Nephron progenitor cell (in vitro differentiated cells): Measurements from ENCODE around the gene TYW1B.
"Not testable (repeated sequence)": the region's sequence is repeated elsewhere in the genome, so short reads cannot be mapped to it uniquely, and the experiment has no call there.

Source experiments
- DNase-seq: peaks from one replicate; pipeline ENCODE4 v3.0.0; 2021
- H3K27ac Mint-ChIP-seq: 2 replicates; pipeline ENCODE4 v1.8.0; 2021; ENCODE audit warnings: mild to moderate bottlenecking, moderate library complexity, mixed read lengths
- H3K27me3 Mint-ChIP-seq: 2 replicates; pipeline ENCODE4 v1.8.0; 2021; ENCODE audit warnings: mild to moderate bottlenecking, low read depth, mixed read lengths; ENCODE audit not compliant: poor library complexity
- H3K36me3 Mint-ChIP-seq: 2 replicates; pipeline ENCODE4 v1.8.0; 2021; ENCODE audit warnings: low read depth, mixed read lengths
- H3K4me1 Mint-ChIP-seq: 2 replicates; pipeline ENCODE4 v1.8.0; 2021; ENCODE audit warnings: mixed read lengths
- H3K4me3 Mint-ChIP-seq: 2 replicates; pipeline ENCODE4 v1.8.0; 2021; ENCODE audit warnings: mild to moderate bottlenecking, moderate library complexity, mixed read lengths
- H3K9me3 Mint-ChIP-seq: 2 replicates; pipeline ENCODE4 v1.8.0; 2021; ENCODE audit warnings: mild to moderate bottlenecking, moderate library complexity, mixed read lengths
- TF ChIP-seq, protein P1 (sequence below): fragments of 200-600 bp; sonication (generic); IDR thresholded peaks from 2 replicates; pipeline ENCODE4 v1.5.0; 2021; ENCODE audit warnings: antibody characterized with exemption

Gene TYW1B

DNA sequence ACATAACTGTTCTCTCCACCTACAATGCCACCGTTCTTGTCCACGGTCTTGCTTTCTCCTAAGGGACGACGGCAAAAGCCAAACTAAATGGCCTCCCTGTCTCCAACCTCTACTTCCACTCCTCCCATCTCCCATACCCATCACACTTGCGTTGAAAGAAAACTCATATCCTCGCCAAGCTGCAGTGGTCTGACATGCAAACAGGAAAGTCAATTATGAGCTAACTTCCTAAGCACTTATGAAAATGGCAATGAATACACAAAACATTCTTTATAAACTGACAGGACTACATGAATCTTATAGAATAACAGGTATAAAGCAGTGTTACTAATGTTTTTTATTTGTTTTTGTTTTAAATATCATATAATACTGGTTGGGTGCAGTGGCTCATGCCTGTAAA lies 46.4 kb downstream of the TYW1B start:
- Mint-ChIP-seq H3K36me3 (peaks cover 15% of the 10 kb centered on the region), H3K4me1 (peaks cover 14% of the 10 kb centered on the region), H3K27me3 (peaks cover 2% of the 10 kb centered on the region), H3K27ac (peak overlapping the region; percentile 71), H3K4me3 (no peak overlapping the region), H3K9me3 (no peaks in the 10 kb centered on the region)
- TF ChIP-seq, protein P1, sequence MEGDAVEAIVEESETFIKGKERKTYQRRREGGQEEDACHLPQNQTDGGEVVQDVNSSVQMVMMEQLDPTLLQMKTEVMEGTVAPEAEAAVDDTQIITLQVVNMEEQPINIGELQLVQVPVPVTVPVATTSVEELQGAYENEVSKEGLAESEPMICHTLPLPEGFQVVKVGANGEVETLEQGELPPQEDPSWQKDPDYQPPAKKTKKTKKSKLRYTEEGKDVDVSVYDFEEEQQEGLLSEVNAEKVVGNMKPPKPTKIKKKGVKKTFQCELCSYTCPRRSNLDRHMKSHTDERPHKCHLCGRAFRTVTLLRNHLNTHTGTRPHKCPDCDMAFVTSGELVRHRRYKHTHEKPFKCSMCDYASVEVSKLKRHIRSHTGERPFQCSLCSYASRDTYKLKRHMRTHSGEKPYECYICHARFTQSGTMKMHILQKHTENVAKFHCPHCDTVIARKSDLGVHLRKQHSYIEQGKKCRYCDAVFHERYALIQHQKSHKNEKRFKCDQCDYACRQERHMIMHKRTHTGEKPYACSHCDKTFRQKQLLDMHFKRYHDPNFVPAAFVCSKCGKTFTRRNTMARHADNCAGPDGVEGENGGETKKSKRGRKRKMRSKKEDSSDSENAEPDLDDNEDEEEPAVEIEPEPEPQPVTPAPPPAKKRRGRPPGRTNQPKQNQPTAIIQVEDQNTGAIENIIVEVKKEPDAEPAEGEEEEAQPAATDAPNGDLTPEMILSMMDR = no peak
- no peak for DNase-seq

DNA sequence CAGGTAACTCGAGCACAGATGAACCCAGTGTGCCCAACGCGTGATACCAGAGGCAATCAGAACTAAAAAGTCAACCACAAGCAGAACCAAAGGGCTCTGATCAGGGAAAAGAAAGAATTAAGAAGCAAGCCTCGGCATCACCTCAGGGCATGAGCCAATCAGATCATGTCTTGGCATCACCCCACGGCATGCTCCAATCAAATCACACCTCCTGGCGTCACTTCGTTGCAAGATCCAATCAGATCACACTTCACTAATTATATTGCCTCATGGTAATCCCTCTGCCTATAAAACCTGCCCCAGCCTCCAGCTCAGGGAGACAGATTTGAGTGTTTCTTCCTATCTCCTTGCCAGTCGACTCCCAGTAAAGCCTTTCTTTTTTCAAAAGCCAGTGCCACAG lies 46.8 kb downstream of the TYW1B start:
- DNase-seq = no peak
- Mint-ChIP-seq H3K27me3 (peaks cover 2% of the 10 kb centered on the region), H3K27ac (peak overlapping the region; percentile 71)

GRCh38 chr7:72780289-72780894 lies 47.6 kb downstream of the TYW1B start:
- H3K4me3 Mint-ChIP-seq, DNase-seq, H3K9me3 Mint-ChIP-seq, H3K27ac Mint-ChIP-seq, H3K27me3 Mint-ChIP-seq: not testable (repeated sequence)
- peaks cover 14% of the 10 kb centered on the region for H3K4me1 Mint-ChIP-seq
- H3K36me3 Mint-ChIP-seq = peaks cover 24% of the 10 kb centered on the region

More for the DNA sequence above, 46.8 kb downstream of the TYW1B start:
- peaks cover 14% of the 10 kb centered on the region for H3K4me1 Mint-ChIP-seq
- H3K9me3 Mint-ChIP-seq = no peaks in the 10 kb centered on the region
- TF ChIP-seq, protein P1 = no peak
- H3K4me3 Mint-ChIP-seq = no peak overlapping the region
- H3K36me3 Mint-ChIP-seq = peaks cover 17% of the 10 kb centered on the region

- not testable (repeated sequence) for H3K27ac Mint-ChIP-seq, H3K4me1 Mint-ChIP-seq, H3K4me3 Mint-ChIP-seq, H3K27me3 Mint-ChIP-seq, DNase-seq
- Mint-ChIP-seq H3K9me3 (peaks cover 13% of the 10 kb centered on the region), H3K36me3 (peaks cover 53% of the 10 kb centered on the region)
These were observed 50.8 kb downstream of the TYW1B start for GRCh38 chr7:72777167-72777566.

GRCh38 chr7:72772627-72773026 lies 55.4 kb downstream of the TYW1B start:
- Mint-ChIP-seq H3K9me3 (peaks cover 17% of the 10 kb centered on the region), H3K36me3 (peaks cover 67% of the 10 kb centered on the region)
- H3K4me1 Mint-ChIP-seq, H3K4me3 Mint-ChIP-seq, H3K27me3 Mint-ChIP-seq, H3K27ac Mint-ChIP-seq, DNase-seq: not testable (repeated sequence)

- not testable (repeated sequence) for H3K4me1 Mint-ChIP-seq, DNase-seq, H3K9me3 Mint-ChIP-seq, H3K27me3 Mint-ChIP-seq, H3K4me3 Mint-ChIP-seq, H3K27ac Mint-ChIP-seq
- H3K36me3 Mint-ChIP-seq = peaks cover 51% of the 10 kb centered on the region
These were observed 61.0 kb downstream of the TYW1B start for GRCh38 chr7:72766994-72767393.

GRCh38 chr7:72760602-72761001 lies 67.4 kb downstream of the TYW1B start:
- no peak overlapping the region for H3K27ac Mint-ChIP-seq
- peaks cover 55% of the 10 kb centered on the region for H3K9me3 Mint-ChIP-seq
- H3K4me1 Mint-ChIP-seq = no peaks in the 10 kb centered on the region
- peaks cover 67% of the 10 kb centered on the region for H3K36me3 Mint-ChIP-seq
- DNase-seq = no peak
- TF ChIP-seq, protein P1 = no peak
- H3K27me3 Mint-ChIP-seq = peaks cover 2% of the 10 kb centered on the region
- H3K4me3 Mint-ChIP-seq = no peak overlapping the region

DNA sequence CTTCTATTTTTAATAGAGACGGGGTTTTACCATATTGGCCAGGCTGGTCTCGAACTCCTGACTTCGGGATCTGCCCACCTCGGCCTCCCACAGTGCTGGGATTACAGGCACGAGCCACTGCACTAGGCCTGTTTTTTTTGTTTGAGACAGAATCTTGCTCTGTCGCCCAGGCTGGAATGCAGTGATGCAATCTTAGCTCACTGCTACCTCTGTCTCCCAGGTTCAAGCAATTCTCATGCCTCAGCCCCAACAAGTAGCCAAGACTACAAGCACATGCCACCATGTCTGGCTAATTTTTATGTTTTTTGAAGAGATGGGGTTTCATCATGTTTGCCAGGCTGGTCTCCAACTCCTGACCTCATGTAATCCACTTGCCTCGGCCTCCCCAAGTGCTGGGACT lies 73.7 kb downstream of the TYW1B start:
- H3K27me3 Mint-ChIP-seq = no peaks in the 10 kb centered on the region
- no peak overlapping the region for H3K27ac Mint-ChIP-seq
- peaks cover 26% of the 10 kb centered on the region for H3K9me3 Mint-ChIP-seq
- H3K4me1 Mint-ChIP-seq = no peaks in the 10 kb centered on the region
- no peak overlapping the region for H3K4me3 Mint-ChIP-seq
- no peak for DNase-seq
- TF ChIP-seq, protein P1 = no peak
- peaks cover 35% of the 10 kb centered on the region for H3K36me3 Mint-ChIP-seq
